HuH-7 (cell line): ENCODE results near the gene LTB4R.

Experiments used
- DNase-seq: peaks from one replicate; pipeline ENCODE4 v3.0.0; 2011; ENCODE audit warnings: low spot score

LTB4R gene, protein sequence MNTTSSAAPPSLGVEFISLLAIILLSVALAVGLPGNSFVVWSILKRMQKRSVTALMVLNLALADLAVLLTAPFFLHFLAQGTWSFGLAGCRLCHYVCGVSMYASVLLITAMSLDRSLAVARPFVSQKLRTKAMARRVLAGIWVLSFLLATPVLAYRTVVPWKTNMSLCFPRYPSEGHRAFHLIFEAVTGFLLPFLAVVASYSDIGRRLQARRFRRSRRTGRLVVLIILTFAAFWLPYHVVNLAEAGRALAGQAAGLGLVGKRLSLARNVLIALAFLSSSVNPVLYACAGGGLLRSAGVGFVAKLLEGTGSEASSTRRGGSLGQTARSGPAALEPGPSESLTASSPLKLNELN

DNA sequence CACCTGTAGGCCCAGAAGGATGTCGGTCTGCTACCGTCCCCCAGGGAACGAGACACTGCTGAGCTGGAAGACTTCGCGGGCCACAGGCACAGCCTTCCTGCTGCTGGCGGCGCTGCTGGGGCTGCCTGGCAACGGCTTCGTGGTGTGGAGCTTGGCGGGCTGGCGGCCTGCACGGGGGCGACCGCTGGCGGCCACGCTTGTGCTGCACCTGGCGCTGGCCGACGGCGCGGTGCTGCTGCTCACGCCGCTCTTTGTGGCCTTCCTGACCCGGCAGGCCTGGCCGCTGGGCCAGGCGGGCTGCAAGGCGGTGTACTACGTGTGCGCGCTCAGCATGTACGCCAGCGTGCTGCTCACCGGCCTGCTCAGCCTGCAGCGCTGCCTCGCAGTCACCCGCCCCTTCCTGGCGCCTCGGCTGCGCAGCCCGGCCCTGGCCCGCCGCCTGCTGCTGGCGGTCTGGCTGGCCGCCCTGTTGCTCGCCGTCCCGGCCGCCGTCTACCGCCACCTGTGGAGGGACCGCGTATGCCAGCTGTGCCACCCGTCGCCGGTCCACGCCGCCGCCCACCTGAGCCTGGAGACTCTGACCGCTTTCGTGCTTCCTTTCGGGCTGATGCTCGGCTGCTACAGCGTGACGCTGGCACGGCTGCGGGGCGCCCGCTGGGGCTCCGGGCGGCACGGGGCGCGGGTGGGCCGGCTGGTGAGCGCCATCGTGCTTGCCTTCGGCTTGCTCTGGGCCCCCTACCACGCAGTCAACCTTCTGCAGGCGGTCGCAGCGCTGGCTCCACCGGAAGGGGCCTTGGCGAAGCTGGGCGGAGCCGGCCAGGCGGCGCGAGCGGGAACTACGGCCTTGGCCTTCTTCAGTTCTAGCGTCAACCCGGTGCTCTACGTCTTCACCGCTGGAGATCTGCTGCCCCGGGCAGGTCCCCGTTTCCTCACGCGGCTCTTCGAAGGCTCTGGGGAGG, at the start of gene LTB4R:
Gene LTB4R (plus strand): TSS at position 857 of the 959 bp plus-strand sequence. CDS start 4,150 bp downstream, outside the sequence.
- DNase-seq, result no peak

DNA sequence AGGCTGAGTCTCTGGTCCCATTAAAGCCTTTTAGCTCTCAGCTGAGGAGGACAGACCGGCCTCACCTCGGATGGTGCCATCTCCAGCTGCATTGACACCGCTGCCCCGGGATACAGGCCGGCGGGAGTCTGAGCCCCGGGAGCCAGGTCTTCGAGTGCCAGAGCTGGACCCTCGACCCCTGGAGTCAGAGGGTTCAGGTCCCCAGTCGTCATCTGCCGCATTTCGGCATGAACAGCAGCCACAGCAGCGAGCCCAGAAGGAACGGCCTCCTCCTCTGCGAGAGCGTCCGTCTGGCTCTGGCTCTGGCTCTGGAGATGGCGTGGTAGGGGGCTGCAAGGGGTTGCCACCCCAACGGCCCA, 49.4 kb upstream of the LTB4R start:
- DNase-seq, result no peak

DNA sequence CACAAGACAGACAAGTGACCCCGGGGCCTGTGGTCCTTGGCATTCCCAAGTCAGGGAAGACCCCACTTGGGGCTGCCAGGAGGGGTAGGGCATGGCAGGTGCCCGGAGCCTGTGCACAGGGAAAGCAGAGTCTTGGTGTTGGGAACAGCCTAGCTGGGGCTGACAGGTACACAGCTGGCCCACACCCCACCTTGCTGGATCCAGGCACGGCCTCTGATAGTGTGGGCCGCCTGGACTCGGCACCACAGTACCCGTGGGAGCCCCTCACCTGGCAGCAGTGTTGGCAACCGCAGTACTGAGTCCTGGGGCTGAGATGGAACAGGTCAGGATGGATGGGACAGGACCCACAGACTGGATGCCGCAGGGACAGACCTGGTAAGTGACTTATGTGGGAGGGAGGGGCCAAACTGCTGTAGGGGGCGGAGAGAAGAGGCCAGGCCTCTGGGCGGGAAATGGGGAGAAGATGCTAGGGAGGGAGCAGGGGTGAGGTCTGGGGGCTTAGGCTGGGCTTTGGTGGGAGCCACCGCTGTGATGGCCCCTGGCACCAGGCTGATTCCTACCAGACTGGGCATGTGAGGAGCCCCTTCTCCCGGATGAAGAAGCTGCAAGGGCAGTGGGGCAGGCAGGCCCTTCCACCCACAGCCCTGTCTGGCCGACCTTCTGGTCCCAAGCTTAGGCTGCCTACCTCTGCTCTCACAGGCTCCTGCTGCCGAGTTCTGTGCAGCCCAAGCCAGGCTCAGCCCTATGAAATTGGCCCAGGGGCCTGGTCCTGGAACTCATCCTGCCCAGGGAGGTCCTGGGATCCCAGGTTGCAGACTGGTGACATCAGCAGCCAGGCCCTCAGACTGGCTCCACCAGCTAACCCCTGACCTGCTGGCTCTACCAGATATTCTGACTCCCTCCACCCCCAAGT, 48.2 kb upstream of the LTB4R start, which contains the start of gene TGM1:
Gene TGM1 (minus strand): TSS at position 357 of the 913 bp plus-strand sequence. CDS start 825 bp downstream, outside the sequence.
- DNase-seq, result no peak

DNA sequence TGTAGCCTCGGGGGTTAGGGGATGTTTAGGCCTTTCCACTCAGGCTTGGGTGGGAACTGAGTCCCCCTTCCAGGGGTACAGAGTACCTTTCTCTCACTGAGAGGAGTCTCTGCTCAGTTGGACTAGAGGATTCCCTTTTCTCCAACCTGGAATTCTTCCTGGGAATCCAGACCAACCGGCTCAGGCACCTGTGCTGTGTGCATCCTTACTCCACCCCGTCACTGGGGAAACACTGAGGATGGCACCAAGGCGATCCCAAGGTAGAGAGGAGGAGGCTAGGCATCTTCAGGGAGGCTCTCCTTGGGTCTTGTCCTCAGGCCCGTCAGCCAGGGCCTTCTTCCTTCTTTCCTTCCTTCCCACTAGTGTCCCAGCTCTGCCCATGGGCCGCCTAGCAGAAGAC, 47.5 kb upstream of the LTB4R start:
- DNase-seq, result no peak

DNA sequence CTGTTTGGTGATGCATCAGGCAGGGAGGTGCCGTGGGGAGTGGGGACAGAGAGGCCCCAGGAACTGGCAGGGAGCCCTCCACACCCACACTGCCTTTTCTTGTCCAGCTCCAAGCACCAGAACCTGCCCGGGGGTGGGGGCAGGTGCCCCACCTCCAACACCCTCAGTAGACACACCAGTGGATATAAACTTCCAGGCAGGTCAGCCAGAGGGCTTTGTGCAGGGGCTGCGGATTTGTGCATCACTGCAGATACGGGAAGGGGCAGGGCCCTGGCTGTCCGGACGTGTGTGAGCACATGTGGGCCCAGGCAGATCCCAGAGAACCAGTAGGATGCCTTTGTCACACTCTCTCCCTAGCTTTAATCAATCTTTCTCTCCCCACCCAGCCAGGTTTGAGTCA, 47.0 kb upstream of the LTB4R start:
- no peak for DNase-seq

DNA sequence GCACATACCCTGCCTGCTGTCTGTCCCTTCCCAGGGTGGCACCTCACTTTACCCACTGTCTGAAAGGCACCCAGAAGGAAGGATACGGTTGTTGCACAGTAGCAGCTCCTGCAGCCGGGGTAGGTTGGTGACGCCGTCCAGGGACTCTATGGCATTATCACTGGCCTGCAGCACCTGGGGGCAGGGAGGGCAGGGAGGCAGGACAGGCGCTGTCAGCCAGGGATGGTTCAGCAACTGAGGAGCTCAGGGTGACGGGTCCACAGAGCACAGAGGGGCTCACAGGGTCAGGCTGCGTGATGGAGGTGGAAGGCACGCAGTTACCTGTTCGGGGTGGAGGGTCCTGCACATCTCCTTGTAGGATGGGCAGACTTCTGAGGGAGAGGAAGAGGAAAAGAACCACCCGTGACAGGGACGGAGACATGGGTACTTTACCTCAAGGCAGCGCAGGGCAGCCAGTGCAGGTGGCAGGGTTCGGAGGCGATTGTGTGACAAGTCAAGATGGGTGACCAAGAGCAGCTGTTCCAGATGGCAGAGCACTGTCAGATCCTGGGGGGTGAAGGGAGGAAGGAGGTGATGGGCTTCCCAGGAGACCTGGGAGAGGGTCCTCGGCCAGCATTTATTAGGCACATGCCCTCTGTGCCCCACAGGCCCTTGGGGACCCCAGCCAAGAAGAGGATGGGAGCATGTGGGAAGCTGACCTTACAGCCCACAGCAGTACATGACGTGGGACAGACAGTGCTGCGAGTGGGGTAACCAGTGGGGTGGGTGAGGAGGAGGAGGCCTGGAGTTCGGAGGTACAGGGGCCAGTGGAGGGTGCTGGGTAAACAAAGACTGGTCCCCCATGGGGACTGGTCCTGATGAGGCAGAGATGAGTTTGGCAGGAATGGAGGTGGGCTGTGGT, 44.7 kb upstream of the LTB4R start:
- no peak for DNase-seq

DNA sequence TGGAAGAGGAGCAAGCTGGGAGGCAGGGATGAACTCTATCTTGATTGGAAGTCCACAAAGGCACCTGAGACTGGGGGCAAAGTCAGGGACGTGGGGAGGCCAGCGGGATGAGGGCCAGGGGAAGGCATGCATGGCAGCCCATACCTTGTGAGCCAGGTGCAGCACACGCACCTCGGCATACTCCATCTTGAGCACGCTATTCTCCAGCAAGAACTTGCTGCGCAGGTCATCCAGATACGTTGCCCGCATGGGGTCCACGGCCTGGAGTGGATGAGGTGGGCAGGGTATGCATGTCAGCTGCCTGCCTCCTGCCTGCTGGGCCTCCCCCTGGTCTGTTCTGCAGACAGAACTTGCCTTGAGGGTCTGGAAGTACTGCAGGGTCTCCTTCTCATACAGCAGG, 43.8 kb upstream of the LTB4R start:
- no peak for DNase-seq

DNA sequence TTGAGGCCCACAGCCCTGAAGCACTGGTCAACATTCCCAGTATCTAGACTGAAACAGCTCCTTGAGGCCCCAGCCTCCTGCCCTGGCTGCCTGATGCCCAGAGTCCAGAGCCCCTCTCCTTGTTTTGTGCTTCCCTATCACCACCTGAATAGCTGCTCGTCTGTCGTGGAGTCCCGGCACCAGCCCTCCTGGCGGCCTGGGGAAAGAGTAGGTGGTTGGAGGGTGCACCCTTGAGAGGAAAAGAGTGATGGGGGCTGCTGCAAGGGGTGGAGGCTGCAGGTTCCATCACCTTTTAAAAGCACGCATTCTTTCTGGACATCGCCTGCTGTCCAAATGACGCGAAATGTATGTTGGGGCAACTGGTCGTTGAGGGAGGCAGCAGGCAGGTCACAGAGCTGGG, 43.1 kb upstream of the LTB4R start:
- no peak for DNase-seq

DNA sequence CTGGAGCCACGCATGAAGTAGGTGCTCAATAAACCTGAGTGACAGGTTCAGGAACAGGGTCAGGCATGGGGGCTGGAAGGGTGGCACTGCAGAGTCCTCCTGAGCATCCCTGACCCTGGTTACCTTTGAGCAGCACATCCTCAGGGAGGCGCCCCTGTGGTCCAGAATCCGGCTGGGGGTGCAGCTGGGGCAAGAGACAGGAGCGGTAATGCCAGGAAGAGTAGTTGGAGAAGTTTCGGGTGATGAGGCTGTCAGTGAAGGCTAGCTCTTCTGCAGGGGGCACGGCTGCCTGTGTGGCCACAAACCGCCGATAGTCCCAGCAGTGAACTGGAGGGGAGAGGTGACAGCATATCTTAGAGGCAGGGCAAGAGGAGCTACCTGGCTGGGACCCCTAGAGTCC, 41.9 kb upstream of the LTB4R start:
- DNase-seq, result no peak

DNA sequence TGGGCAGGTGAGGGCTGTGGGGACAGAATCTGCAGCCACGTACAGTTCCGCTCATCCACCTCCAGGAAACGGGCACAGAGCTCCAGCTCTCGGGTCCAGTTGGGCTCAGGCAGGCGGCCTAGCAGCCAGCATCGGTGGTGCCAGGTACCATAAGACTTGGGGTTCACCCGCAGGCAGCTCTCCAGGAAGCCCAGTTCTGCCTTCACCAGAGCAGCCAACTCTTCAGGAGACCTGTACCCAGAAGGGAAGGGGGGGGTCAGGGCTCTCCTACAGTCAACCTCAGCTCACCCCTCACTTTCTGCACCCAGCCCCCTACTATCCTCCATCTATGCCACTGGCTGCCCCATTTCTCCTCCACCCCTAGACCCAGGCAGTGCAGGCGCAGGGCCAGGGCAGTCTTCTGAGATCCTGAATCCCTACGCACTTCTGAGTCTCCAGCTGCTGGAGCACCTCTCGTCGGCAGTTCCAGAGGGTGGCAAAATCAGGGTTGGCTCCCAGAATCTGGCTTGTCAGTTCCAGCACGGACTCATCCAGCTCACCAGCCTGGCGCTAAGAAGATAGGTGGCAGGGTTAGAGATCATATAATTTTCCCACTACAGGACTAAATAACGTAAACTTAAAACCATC, 41.3 kb upstream of the LTB4R start:
- no peak for DNase-seq

DNA sequence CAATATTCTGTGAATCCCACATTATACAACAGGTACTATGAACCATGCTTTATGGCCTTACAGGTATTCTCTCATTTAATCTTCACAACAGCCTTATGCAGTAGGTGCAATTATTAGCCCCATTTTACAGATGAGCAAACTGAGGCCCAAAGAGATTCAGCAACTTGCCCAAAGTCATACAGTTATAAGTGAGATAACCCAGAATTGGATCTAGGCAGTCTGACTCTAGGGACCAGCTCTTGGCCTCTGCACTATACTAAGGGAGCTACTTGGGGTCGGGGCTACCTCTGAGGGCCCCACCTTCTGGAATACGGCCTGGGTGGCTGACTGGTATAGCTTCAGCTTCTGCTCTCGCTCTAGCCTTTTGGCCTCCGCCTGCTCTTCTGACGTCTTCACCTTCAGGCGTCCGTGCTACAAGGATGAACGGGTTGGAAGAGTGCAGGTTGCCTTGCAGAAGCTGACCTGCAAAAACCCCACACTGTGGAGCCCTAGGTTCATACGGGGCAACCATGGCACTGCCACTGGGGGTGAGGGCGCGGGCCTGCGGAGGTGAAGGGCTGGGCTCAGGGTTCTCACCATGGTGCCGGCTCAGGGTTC, 40.7 kb upstream of the LTB4R start:
- no peak for DNase-seq

DNA sequence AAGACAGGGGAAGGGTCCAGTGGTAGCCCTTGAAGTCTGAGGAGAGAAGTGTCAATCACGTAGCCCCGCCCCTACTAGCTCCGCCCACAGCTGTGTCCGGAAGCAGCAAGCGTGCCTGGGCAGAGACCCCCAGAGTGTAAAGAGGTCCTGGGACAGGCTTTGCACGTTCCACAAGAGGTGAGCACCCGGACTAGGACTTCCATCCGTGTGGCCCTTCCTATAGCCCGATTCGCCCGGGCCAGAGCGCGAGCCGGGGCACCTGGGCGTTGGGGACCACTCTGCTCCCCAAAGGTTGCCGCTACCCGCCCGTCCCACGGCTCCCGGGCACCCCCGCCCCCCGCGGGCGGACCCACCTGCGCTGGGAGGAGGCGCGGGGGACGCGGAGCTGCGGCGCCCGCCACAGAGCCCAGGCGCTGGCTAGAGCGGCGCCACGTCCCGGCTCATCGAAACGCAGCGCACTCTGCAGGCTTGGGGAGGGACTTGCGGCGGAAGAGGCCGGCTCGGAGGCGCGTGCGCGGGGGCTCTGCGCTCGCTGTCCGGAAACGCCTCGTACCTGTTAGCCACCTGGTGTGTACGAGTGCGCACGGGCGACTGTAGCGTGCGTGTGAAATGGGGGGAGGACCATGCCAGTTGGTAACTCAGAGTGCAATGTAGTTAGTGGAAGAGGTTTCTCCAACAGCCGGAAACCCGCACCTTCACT, 40.0 kb upstream of the LTB4R start, which contains the start of gene RABGGTA:
Gene RABGGTA (minus strand): TSS at position 464 of the 700 bp plus-strand sequence. CDS start 482 bp downstream, outside the sequence.
- DNase-seq, result peak; percentile 93

DNA sequence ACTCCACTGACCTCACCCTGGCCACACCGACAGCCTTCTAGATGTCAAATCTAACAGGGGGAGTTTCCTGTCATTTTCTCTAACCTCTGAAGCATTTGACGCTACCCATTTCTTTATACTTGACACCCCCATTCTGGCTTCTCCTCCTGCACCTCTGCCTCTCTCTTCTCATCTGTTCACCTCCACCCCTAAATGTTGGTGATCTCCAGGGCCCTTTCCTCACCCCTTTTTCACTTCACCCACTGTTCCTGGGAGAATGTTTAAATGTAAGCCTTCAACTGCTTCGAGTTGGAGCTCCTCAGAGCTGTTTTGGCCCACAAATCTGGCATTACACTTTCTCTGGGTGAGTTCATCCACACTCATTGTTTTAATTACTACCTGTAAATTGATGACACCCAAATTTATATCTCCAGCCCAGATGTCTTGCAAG, 39.5 kb upstream of the LTB4R start:
- DNase-seq, result no peak

DNA sequence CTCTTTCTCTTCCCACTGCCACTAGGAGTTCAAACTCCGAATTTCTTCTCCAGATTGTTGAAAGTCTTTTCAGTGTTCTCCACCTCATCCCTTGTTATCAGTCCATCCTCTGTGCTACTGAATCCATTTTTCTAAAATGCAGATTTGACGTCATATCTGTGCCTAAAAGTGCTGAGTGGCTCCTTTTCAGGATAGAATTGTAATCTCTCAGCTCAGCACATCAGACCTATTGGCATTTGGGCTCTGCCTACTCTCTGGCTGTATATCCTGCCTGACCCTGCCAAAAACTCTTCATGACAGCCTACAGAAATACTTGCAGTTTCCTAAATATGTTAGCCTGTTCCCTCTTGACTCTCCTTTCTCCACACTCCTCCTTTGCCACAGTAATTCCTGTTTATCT, 38.8 kb upstream of the LTB4R start:
- DNase-seq, result no peak

DNA sequence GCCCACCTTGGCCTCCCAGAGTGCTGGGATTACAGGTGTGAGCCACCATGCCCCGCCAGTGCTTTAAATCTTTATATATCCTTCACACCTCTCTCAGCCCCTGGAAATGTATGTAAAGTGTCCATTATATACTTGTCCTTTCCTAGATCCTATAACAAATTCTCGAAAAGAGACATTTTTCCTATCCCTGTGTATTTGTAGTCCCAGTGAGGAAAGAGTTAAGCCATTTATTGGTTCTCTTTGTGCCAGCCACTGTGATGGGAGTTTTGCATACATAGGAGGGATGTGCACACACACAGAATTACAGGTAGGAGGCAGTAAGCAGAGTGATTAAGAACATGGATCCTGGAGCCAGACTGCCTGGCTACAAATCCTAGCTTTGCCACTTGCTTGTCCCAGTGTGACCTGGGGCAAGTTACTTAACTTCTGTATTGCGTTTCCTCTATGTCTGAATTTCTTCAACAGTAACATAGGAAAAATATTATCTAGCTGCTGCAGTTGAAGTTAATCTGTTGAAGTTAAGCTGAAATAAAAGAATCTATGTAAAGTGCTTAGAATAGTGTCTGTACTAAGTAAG, 37.8 kb upstream of the LTB4R start:
- peak; percentile 44 for DNase-seq

DNA sequence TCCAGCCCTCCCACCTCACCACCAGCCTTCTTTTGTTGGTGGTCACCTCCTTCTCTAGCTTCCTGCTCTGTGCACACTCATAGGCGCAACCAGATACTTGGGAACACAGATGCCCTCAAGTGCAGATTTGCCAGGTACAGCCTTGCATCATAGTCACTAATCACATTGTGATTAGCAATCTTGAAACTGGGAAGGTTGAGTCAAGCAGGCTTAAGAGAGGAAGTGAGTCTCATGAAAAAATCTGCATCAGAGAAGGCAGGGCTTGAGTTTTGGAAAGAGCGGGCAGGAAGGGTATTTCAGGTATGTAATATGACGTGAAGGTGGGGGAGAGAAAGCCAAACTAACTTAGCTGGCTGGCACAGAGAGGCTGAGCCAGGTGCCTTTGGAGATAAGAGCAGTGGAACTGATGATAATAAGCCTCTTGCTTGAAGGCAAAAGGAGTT, 37.2 kb upstream of the LTB4R start:
- DNase-seq, result no peak

DNA sequence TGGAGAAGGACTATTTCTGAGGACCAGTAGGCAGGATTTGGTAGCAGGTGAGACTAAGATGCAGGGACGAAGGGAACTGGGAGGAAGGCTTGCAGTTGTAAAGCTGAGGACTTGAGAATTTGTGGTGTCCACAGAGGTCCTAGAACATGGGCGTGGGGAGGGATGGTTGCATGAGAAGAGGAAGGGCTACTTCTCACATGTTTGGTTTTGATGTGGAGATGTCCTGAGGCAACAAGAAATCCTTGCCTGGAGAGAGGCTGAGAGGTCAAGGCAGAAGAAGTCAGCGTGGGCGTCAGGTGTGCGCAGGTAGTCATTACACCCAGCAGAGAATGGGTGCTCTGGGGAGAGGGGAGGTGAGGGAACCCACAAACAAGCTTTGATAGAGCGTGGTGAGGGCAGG, 34.2 kb upstream of the LTB4R start:
- DNase-seq, result no peak

DNA sequence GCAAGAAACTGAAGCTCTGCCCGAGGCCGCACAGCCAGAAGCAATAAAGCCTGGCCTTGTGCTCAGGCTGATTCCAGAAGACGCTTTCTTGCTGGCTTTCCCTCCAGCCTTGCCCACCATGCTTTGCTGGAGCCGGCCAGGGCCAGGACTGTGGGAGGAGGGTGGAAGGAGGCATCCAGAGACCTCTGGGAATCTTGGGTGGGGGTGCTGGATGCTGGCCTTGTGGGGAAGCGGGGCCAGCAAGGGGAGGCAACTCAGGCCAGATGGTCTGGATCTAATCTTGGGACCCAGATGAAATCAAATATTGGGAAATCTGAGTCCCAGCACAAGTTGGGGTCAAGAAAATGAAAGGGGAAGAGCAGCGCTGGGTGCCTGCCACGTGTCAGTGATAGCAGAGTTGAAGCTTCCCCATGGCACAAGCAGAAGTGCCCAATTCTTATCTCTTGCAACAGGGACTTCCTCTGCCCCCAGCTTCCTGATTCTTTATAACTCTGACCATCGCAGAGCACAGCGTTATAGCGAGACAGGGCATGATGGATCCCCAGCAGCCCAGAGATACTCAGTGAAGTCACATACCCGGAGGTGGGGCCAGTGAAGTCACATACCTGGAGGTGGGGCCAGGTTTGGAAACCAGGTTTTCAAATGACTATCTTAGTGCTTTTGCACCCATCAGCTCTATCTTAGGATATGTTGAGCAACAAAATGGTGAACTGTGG, 33.5 kb upstream of the LTB4R start:
- no peak for DNase-seq
